HG02938 (cell line): ENCODE data around the gene KIRREL3.
A peak's percentile ranks its signal among the peaks of the same experiment; 100 is the strongest.

Experiments
- ATAC-seq: cut with Tn5 transposase; IDR thresholded peaks from one replicate; pipeline ENCODE4 v1.9.1; 2021; ENCODE audit warnings: mild to moderate bottlenecking, moderate library complexity; ENCODE audit not compliant: unreplicated experiment

KIRREL3 gene

DNA sequence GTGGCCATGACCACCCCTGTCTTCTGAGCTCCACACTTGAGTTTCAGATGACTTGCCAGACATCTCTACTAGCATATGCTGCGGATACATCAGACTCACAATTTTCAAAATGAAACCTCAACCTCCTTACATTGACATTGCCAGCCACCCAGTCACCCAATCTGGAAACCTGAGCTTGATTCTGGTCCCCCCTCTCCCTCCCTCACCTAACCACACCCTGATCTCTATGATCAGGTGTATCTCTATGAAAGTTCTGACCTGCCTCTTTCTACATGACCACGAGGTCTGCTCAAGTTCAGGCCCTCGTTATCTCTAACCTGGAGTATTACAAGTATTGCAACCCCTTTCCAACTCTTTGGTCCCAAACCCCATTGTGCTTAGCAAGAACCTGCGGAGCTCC lies 254.1 kb downstream of the KIRREL3 start:
- ATAC-seq, result no peak

- no peak for ATAC-seq
These were observed 255.9 kb downstream of the KIRREL3 start for GRCh38 chr11:126744699-126745098.

GRCh38 chr11:126743628-126744027 lies 256.9 kb downstream of the KIRREL3 start:
- ATAC-seq, result no peak

DNA sequence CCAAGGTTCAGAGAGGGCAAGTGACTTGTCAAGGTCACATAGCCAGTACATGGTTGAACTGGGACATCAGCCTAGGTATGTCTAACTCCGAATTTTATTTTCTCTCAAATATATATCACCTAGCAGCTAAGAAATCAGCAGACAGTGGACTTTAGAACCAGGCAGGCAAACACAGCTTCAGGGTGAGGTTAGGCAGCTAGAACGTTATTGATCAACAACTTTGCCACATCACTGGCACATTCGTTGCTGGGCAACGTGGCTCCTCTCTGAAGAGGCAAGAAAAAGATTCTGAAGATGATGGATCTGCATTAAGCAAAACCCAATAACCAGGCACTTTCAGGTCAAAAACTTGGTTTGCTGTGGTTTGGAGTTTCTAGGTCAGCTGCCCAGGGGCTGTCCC lies 258.0 kb downstream of the KIRREL3 start:
- ATAC-seq, result no peak

GRCh38 chr11:126740846-126741245 lies 259.7 kb downstream of the KIRREL3 start:
- ATAC-seq, result no peak

- ATAC-seq, result no peak
These were observed 260.9 kb downstream of the KIRREL3 start for GRCh38 chr11:126739499-126740145.

DNA sequence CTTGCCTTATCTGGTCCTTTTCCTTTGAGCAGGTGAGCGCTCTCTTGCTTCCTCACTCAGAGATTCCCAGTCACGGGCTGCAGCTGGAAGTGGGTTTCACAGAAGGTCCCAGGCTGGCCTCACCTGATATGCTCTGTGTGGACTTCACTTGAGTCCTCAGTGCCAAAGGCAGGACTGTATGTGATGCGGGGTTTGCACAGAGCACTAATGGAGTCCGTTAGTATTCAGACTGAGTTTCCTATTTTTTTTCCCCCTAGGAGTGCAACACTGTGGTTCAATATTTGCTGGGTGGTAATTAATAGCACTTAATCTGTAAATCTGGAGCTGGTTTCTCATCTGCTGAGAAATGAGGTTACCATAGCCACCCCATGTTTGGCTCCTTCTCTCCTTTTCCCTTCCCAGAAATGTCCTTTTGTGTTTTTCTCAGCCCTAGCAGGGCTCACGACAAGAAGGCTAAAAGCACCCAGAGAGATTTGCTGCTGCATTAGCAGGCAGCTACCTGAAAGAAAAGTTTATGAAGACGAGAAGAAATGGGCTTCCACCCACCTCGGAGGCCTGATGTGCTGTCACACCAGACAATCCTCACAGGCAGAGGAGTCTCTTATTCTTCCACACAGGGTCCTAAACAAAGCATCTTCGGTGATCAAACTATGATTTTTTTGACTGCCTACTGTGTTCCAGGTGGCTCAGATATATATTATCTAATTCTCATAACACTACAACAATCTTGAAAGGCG lies 262.1 kb downstream of the KIRREL3 start:
- no peak for ATAC-seq

DNA sequence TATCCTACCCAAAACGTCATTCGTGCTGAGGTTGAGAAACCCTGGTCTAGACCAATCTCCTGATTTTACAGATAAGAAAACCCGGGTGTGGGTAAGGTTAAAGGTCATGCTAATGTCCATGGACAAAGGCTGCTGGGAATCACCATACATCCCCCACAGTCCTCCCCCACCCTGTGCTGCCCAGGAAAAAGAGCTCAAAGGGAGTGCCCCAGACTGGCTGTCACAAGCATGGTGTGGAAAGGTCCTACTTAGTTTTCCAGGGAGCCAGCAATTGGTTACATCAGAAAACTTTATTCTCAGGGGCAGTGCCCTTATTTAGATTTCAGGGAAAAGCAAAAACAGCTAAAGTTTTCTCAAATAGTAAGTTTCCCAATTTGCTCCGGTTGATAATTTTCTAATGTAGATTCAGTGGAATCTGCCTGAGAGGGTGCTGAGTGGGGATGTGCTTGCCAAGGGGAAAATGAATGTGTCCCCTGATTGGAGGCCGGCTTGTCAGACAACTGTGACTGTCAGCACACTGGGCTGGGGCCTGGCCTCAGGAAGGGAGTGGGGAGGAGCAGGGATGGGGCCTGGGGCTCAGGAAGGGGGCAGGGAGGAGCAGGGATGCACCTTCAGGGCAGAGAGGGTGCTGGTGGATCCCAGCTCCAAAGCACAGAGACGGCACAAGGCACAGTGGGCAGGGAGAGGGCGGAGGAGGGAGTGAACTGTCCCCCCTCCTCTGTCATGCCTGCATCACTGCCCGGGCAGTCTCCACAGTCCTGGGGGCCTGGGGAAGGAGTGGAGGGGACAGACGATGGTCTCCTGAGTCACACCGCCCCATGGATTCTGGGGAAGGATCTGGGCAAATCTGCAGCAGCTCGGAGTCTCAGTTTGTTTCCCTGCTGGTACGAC lies 263.6 kb downstream of the KIRREL3 start:
- ATAC-seq, result no peak

- no peak for ATAC-seq
These were observed 265.8 kb downstream of the KIRREL3 start for GRCh38 chr11:126734752-126735151.

DNA sequence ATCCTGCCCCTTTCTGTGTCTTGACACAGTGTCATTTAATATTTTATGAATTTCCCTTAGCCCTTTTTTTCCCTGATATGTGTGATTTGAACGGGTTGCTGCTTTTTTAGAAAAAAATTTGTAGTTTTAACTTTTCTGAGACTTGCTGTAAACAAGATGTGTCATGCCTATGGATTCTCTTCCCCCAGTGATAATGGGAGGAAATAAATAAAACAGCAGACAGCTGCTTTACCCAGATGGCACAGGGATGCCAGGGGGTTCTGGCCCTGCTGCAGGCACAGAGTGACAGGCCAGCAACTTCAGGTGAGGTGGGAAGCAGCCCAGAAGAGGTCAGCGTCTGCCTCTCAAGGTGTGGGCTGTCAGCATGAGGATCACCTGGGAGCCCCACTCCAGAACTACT lies 266.9 kb downstream of the KIRREL3 start:
- no peak for ATAC-seq

DNA sequence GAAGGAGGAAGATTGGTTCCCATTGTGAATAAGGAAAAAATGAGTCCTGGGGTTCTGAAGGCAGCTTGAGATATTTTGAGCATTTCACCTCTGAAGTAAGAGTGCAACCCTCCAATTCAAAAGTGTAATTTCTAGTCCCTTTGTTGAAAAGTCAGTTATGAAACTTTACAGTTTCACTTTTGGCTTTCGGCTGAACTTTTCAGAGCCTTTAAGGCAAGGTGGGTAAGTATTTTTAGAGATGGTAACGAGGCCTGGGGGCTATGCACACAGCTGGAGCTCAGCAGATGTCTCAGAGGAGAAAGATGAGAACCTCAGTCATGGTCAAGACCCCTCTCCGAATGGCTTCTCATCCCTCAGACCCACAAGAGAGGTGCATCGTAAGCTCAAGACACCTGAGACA lies 267.6 kb downstream of the KIRREL3 start:
- peak; percentile 64 for ATAC-seq

DNA sequence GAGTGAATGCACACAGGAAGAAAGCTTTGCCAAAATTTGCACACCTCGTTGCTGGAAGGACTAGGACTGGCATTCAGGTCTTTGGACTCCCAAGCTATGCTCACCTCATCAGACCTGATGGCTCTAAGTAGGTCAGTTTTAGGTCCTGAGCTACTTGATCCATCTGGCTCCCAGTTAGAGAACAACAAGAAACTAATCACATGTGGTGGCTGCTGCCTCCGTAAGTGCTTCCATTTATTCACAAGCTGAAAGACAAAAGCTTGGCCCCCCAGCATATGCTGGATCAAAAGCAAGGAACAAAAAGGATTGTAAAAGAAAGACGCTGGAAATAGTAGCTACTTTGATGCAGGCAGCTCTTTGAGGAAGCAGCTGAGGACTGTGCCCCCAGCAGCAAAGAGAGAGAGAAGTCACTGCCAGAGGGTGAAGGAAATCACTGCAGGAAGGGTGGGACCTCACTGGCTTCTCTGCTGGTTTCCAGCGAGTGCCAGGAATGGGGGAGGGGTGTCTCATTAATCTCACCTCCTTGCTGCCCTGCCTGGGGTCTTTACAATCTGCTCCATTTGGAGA lies 268.9 kb downstream of the KIRREL3 start:
- no peak for ATAC-seq

GRCh38 chr11:126727381-126727780 lies 273.2 kb downstream of the KIRREL3 start:
- no peak for ATAC-seq

GRCh38 chr11:126725521-126725920 lies 275.0 kb downstream of the KIRREL3 start:
- no peak for ATAC-seq

- ATAC-seq, result no peak
These were observed 275.5 kb downstream of the KIRREL3 start for GRCh38 chr11:126725043-126725442.

- ATAC-seq, result no peak
These were observed 276.9 kb downstream of the KIRREL3 start for GRCh38 chr11:126723665-126724045.

GRCh38 chr11:126722956-126723664 lies 277.5 kb downstream of the KIRREL3 start:
- no peak for ATAC-seq

- no peak for ATAC-seq
These were observed 278.4 kb downstream of the KIRREL3 start for GRCh38 chr11:126722006-126722736.

GRCh38 chr11:126720539-126721235 lies 279.9 kb downstream of the KIRREL3 start:
- no peak for ATAC-seq
